Panc1 (cell line): ENCODE data around the gene GOLGB1. TPM values are rescaled to one million over a fixed set of nuclear protein-coding genes. Genes with fewer than 3 reads are reported as not detected.

Experiments used
- ATAC-seq: fragments of 200-7000 bp; cut with Tn5 transposase; 2 replicates; pipeline ENCODE4 v1.9.1; 2020; ENCODE audit warnings: mild to moderate bottlenecking, moderate library complexity
- BruUV-seq: library from RNA; stranded (reverse); fragments of 400-500 nt; replicated peaks from 2 replicates; lab custom pipeline; 2021; lab: Mats Ljungman, UMichigan
- CTCF ChIA-PET: fragments of 300-600 bp; sonication (Branson Sonifier 250); formaldehyde crosslinking; loops from one replicate; lab custom pipeline; 2022; ENCODE audit warnings: antibody characterized with exemption; lab: Charles Lee
- POLR2A ChIA-PET: fragments of 300-600 bp; sonication (Branson Sonifier 250); formaldehyde crosslinking; loops from one replicate; lab custom pipeline; 2022; ENCODE audit warnings: antibody characterized with exemption; lab: Charles Lee
- DNase-seq: peaks from one replicate; pipeline ENCODE4 v3.0.0-alpha.2; 2010; ENCODE audit warnings: low read depth, low spot score
- H3K27ac ChIP-seq: 2 replicates; pipeline ENCODE4 v1.5.1; 2011; ENCODE audit warnings: mild to moderate bottlenecking, low read length, inconsistent platforms
- H3K27me3 ChIP-seq: fragments of 200-500 bp; sonication (Bioruptor generic); 2 replicates; pipeline ENCODE4 v1.6.0; 2014; ENCODE audit warnings: low read length, inconsistent platforms; ENCODE audit not compliant: control insufficient read depth, insufficient read depth
- H3K36me3 ChIP-seq: fragments of 200-500 bp; sonication (Bioruptor generic); 2 replicates; pipeline ENCODE4 v1.5.1; 2014; ENCODE audit warnings: inconsistent platforms, mild to moderate bottlenecking, low read length, moderate library complexity; ENCODE audit not compliant: control insufficient read depth, insufficient read depth
- H3K4me1 ChIP-seq: 2 replicates; pipeline ENCODE4 v1.5.1; 2011; ENCODE audit warnings: inconsistent platforms, mild to moderate bottlenecking, low read length, moderate library complexity; ENCODE audit not compliant: control insufficient read depth, insufficient read depth
- H3K4me3 ChIP-seq, 2 experiments: 2 replicates each; pipeline ENCODE4 v1.5.1; 2011 to 2012; ENCODE audit warnings: low read depth in 2 of 2, low read length in 2 of 2, mild to moderate bottlenecking in 2 of 2, inconsistent platforms in 1 of 2, moderate library complexity in 1 of 2
- H3K9me3 ChIP-seq: fragments of 200-500 bp; sonication (Bioruptor generic); 2 replicates; pipeline ENCODE4 v1.5.1; 2014; ENCODE audit warnings: low read depth, mild to moderate bottlenecking, inconsistent platforms, low read length, moderate library complexity; ENCODE audit not compliant: control insufficient read depth, insufficient read depth
- POLR2AphosphoS5 ChIP-seq: IDR thresholded peaks from 2 replicates; pipeline ENCODE4 v1.6.1; 2012; ENCODE audit warnings: mild to moderate bottlenecking, low read depth, low read length, moderate library complexity
- SIN3A ChIP-seq: IDR thresholded peaks from 2 replicates; pipeline ENCODE4 v1.6.1; 2012; ENCODE audit warnings: low read depth, mild to moderate bottlenecking, low read length, moderate library complexity, borderline replicate concordance; ENCODE audit not compliant: insufficient read depth
- TCF7L2 ChIP-seq: IDR thresholded peaks from 2 replicates; pipeline ENCODE4 v1.6.1; 2011; ENCODE audit warnings: mild to moderate bottlenecking, low read depth, low read length, inconsistent platforms
- in situ Hi-C: cut with HindIII; loops from 2 replicates; pipeline ENCODE4 v1.10.0; 2016; ENCODE audit warnings: low sequenced_read_pairs, low pct_unique_long_range_greater_than_20kb
- intact Hi-C: fragments of 100-400 bp; cut with micrococcal nuclease; formaldehyde crosslinking; loops from one replicate; pipeline ENCODE4 v1.10.0; 2022; ENCODE audit not compliant: unreplicated experiment
- total RNA-seq: library from RNA; stranded (reverse); gene quantifications from one replicate; pipeline ENCODE4 v1.2.1, GENCODE V29; 2021; ENCODE audit not compliant: unreplicated experiment
- TF ChIP-seq, protein P1 (sequence below): fragments of 450-650 bp; IDR thresholded peaks from 2 replicates; pipeline ENCODE4 v1.5.1; 2017; ENCODE audit warnings: mild to moderate bottlenecking
- TF ChIP-seq, protein P2 (sequence below), 2 experiments: IDR thresholded peaks; 2 replicates each; pipeline ENCODE4 v1.6.1; 2011 to 2012; ENCODE audit warnings: low read depth in 2 of 2, control low read depth in 1 of 2, low read length in 1 of 2, mild to moderate bottlenecking in 1 of 2, moderate library complexity in 1 of 2; ENCODE audit not compliant: insufficient read depth in 1 of 2

The GOLGB1 gene
- total RNA-seq, 1 experiment from 2014 or later, result 49.7 TPM

DNA sequence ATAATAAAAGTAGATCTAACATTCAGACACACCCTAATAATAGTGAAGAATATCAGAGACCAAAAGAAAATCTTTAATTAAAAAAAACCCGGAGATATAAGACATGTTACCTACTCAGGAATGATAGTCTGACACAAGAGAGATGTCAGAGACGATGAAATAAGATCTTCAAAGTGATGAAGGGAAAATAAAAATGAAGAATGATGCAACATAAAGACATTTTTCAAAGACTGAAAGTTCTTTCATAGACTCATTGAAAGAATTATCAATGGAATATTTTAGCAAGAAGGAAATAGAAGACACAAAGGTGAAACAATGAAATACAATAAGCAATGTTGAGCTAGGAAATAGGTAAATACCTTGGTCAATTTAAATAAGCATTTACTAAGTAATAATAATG is 108.4 kb downstream of the GOLGB1 start:
- TF ChIP-seq TCF7L2 (no peak), SIN3A (no peak), POLR2AphosphoS5 (no peak)
- TF ChIP-seq, protein P1, sequence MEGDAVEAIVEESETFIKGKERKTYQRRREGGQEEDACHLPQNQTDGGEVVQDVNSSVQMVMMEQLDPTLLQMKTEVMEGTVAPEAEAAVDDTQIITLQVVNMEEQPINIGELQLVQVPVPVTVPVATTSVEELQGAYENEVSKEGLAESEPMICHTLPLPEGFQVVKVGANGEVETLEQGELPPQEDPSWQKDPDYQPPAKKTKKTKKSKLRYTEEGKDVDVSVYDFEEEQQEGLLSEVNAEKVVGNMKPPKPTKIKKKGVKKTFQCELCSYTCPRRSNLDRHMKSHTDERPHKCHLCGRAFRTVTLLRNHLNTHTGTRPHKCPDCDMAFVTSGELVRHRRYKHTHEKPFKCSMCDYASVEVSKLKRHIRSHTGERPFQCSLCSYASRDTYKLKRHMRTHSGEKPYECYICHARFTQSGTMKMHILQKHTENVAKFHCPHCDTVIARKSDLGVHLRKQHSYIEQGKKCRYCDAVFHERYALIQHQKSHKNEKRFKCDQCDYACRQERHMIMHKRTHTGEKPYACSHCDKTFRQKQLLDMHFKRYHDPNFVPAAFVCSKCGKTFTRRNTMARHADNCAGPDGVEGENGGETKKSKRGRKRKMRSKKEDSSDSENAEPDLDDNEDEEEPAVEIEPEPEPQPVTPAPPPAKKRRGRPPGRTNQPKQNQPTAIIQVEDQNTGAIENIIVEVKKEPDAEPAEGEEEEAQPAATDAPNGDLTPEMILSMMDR, result no peak
- TF ChIP-seq, protein P2, sequence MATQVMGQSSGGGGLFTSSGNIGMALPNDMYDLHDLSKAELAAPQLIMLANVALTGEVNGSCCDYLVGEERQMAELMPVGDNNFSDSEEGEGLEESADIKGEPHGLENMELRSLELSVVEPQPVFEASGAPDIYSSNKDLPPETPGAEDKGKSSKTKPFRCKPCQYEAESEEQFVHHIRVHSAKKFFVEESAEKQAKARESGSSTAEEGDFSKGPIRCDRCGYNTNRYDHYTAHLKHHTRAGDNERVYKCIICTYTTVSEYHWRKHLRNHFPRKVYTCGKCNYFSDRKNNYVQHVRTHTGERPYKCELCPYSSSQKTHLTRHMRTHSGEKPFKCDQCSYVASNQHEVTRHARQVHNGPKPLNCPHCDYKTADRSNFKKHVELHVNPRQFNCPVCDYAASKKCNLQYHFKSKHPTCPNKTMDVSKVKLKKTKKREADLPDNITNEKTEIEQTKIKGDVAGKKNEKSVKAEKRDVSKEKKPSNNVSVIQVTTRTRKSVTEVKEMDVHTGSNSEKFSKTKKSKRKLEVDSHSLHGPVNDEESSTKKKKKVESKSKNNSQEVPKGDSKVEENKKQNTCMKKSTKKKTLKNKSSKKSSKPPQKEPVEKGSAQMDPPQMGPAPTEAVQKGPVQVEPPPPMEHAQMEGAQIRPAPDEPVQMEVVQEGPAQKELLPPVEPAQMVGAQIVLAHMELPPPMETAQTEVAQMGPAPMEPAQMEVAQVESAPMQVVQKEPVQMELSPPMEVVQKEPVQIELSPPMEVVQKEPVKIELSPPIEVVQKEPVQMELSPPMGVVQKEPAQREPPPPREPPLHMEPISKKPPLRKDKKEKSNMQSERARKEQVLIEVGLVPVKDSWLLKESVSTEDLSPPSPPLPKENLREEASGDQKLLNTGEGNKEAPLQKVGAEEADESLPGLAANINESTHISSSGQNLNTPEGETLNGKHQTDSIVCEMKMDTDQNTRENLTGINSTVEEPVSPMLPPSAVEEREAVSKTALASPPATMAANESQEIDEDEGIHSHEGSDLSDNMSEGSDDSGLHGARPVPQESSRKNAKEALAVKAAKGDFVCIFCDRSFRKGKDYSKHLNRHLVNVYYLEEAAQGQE (IDR thresholded peaks at IDR 0.05; ENCODE audit: insufficient read depth in 1 of 2, low read depth in 2 of 2, low read length in 1 of 2), result no peak
- ChIA-PET CTCF (no interaction called here), POLR2A (no interaction called here)
- H3K4me1 ChIP-seq, result no peaks in the 10 kb centered on the region
- no TSS peak for BruUV-seq
- no peak overlapping the region for H3K4me3 ChIP-seq
- in situ Hi-C loops, result no loop called here
- no peaks in the 10 kb centered on the region for H3K9me3 ChIP-seq
- H3K27me3 ChIP-seq, result peaks cover 6% of the 10 kb centered on the region
- DNase-seq (no peak), ATAC-seq (no peak)
- H3K36me3 ChIP-seq, result no peaks in the 10 kb centered on the region
- intact Hi-C loops, result no loop called here
- H3K27ac ChIP-seq, result no peak overlapping the region

DNA sequence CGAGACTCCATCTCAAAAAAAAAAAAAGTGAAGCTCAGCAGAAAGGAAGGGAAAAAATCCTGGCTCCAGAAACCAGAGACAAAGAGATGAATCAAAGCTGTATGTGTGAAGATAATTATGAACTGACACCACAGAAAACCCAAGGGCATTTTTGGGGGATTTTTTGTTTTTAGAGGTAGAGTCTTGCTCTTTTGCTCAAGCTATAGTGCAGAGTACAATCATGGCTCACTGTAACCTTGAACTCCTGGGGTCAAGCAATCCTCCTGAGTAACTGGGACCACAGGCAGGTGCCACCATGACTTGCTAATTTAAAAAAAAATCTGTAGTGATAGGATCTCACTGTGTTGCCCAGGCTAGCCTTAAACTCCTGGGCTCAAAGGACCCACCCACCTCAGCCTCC is 111.6 kb downstream of the GOLGB1 start:
- H3K36me3 ChIP-seq, result no peaks in the 10 kb centered on the region
- ChIA-PET POLR2A (no interaction called here), CTCF (no interaction called here)
- no peak for DNase-seq
- H3K9me3 ChIP-seq, result no peaks in the 10 kb centered on the region
- H3K4me3 ChIP-seq, result no peak overlapping the region
- no peaks in the 10 kb centered on the region for H3K4me1 ChIP-seq
- BruUV-seq, result no TSS peak
- in situ Hi-C loops (no loop called here), intact Hi-C loops (no loop called here)
- no peak for ATAC-seq
- peaks cover 7% of the 10 kb centered on the region for H3K27me3 ChIP-seq
- TF ChIP-seq, protein P1, result no peak
- no peak for TF ChIP-seq SIN3A
- TF ChIP-seq, protein P2 (IDR thresholded peaks at IDR 0.05; ENCODE audit: insufficient read depth in 1 of 2, low read depth in 2 of 2, low read length in 1 of 2), result no peak
- no peak for TF ChIP-seq POLR2AphosphoS5
- TF ChIP-seq TCF7L2, result no peak
- no peak overlapping the region for H3K27ac ChIP-seq
